Mammary epithelial cell (primary cell): ENCODE results near the gene MAML3.

Experiments used
- CTCF ChIP-seq, 2 donors: IDR thresholded peaks in 1 of 2; conservative IDR thresholded peaks in 1 of 2; 2 replicates each; pipeline ENCODE4 v1.5.1; 2011 to 2012; ENCODE audit warnings: inconsistent platforms in 2 of 2, low read length in 2 of 2, mild to moderate bottlenecking in 2 of 2, control low read depth in 1 of 2, low read depth in 1 of 2; ENCODE audit not compliant: insufficient read depth in 1 of 2; ENCODE audit errors: extremely low read depth in 1 of 2
- EZH2 ChIP-seq: IDR thresholded peaks from 2 replicates; pipeline ENCODE4 v1.6.1; 2012; ENCODE audit warnings: low read length, inconsistent platforms, borderline replicate concordance

- no peak for TF ChIP-seq CTCF (conservative IDR thresholded peaks at IDR 0.05 in 1 of 2, IDR thresholded peaks at IDR 0.05 in 1 of 2; ENCODE audit: extremely low read depth in 1 of 2, insufficient read depth in 1 of 2, low read depth in 1 of 2, low read length in 2 of 2)
- TF ChIP-seq EZH2 = no peak
Observed at GRCh38 chr4:139810710-139811109, 343.3 kb downstream of the MAML3 start.
